Measurements from ENCODE around the gene PTPRM.

DNA sequence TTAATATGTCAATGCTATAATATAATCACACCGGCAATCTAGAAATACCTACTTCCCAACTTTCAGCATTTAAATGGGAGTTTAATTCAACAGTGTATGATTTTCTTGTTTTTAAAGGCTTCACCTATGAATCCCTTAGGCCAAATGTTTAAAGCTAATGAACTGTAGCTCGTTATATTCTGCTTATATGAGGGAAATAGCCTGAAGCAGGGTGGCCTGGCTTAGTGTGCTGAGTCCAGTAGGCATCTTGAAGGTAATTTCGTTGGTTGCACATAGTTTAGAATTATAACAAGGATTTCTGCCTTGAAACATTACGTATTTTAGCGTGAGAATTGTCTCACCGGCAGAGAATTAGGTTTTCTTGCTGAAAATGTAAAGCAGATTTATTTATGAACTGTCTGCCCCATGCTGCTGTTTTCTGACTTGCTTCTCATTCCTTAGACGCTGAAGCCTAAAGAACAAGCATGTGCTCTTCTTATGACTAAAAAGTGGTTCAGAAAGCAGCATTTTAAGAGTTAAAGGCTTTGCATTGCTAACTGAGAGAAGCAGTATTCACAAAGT, 608.5 kb downstream of the PTPRM start:
- TF ChIP-seq, protein P1, sequence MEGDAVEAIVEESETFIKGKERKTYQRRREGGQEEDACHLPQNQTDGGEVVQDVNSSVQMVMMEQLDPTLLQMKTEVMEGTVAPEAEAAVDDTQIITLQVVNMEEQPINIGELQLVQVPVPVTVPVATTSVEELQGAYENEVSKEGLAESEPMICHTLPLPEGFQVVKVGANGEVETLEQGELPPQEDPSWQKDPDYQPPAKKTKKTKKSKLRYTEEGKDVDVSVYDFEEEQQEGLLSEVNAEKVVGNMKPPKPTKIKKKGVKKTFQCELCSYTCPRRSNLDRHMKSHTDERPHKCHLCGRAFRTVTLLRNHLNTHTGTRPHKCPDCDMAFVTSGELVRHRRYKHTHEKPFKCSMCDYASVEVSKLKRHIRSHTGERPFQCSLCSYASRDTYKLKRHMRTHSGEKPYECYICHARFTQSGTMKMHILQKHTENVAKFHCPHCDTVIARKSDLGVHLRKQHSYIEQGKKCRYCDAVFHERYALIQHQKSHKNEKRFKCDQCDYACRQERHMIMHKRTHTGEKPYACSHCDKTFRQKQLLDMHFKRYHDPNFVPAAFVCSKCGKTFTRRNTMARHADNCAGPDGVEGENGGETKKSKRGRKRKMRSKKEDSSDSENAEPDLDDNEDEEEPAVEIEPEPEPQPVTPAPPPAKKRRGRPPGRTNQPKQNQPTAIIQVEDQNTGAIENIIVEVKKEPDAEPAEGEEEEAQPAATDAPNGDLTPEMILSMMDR (conservative IDR thresholded peaks at IDR 0.05; ENCODE audit: low read length): no peak
- no peak for TF ChIP-seq EZH2phosphoT487 (IDR thresholded peaks at IDR 0.05; ENCODE audit: borderline replicate concordance)

Data from Loucy (cell line).